NCI-H146 treated with DMSO at 0.1 percent for 48 hours (cell line): Measurements from ENCODE around the gene ZNF407.

Experiments used
- DNase-seq: peaks from one replicate; lab custom pipeline; 2025; ENCODE audit not compliant: unreplicated experiment; lab: John Stamatoyannopoulos, UW

ZNF407 gene

GRCh38 chr18:74626049-74626874, 28.6 kb downstream of the ZNF407 start:
- DNase-seq = no peak

GRCh38 chr18:74630804-74631203, 33.1 kb downstream of the ZNF407 start:
- DNase-seq = no peak

GRCh38 chr18:74631212-74631611, 33.5 kb downstream of the ZNF407 start:
- DNase-seq = no peak

GRCh38 chr18:74631623-74632350, 34.1 kb downstream of the ZNF407 start:
- no peak for DNase-seq

- DNase-seq = no peak
Observed at GRCh38 chr18:74632351-74632679, 34.6 kb downstream of the ZNF407 start.

GRCh38 chr18:74632856-74633255, 35.2 kb downstream of the ZNF407 start:
- no peak for DNase-seq

- DNase-seq = no peak
Observed at GRCh38 chr18:74633652-74634352, 36.1 kb downstream of the ZNF407 start.

GRCh38 chr18:74635224-74635975, 37.7 kb downstream of the ZNF407 start:
- DNase-seq = no peak

- DNase-seq = no peak
Observed at GRCh38 chr18:74637070-74637469, 39.4 kb downstream of the ZNF407 start.

GRCh38 chr18:74638210-74638609, 40.5 kb downstream of the ZNF407 start:
- no peak for DNase-seq

- DNase-seq = no peak
Observed at GRCh38 chr18:74644713-74645112, 47.0 kb downstream of the ZNF407 start.

- no peak for DNase-seq
Observed at GRCh38 chr18:74645679-74646078, 48.0 kb downstream of the ZNF407 start.

- DNase-seq = no peak
Observed at GRCh38 chr18:74651327-74652128, 53.9 kb downstream of the ZNF407 start.

GRCh38 chr18:74652392-74652988, 54.8 kb downstream of the ZNF407 start:
- DNase-seq = peak; percentile 64

- DNase-seq = peak; percentile 51
Observed at GRCh38 chr18:74654638-74655037, 57.0 kb downstream of the ZNF407 start.

GRCh38 chr18:74661008-74661407, 63.3 kb downstream of the ZNF407 start:
- DNase-seq = no peak

- DNase-seq = no peak
Observed at GRCh38 chr18:74661691-74662090, 64.0 kb downstream of the ZNF407 start.

GRCh38 chr18:74662622-74663021, 65.0 kb downstream of the ZNF407 start:
- no peak for DNase-seq

GRCh38 chr18:74665346-74665745, 67.7 kb downstream of the ZNF407 start:
- no peak for DNase-seq

GRCh38 chr18:74665905-74666304, 68.2 kb downstream of the ZNF407 start:
- no peak for DNase-seq
